Vagina (tissue), 2 donors: ENCODE results near the gene CFAP45. TPM values are rescaled to one million over a fixed set of nuclear protein-coding genes. Genes with fewer than 3 reads are reported as not detected.

Experiments
- DNase-seq, 2 donors: peaks; one replicate each; pipeline ENCODE4 v3.0.0-alpha.2; 2017; ENCODE audit errors: extremely low spot score in 2 of 2
- H3K27ac ChIP-seq: fragments of 200-600 bp; sonication (generic); one replicate; pipeline ENCODE4 v1.5.1; 2019
- H3K27me3 ChIP-seq: fragments of 200-600 bp; sonication (generic); one replicate; pipeline ENCODE4 v1.5.1; 2019
- H3K36me3 ChIP-seq, 2 donors: fragments of 200-600 bp; sonication (generic); one replicate each; pipeline ENCODE4 v1.5.1; 2017 to 2019
- H3K4me1 ChIP-seq: fragments of 200-600 bp; sonication (generic); one replicate; pipeline ENCODE4 v1.5.1; 2019
- H3K4me3 ChIP-seq, 2 donors: fragments of 200-600 bp; sonication (generic); 1 replicate in 1 of 2; 2 replicates in 1 of 2; pipeline ENCODE4 v1.5.1; 2016 to 2019
- H3K9me3 ChIP-seq: fragments of 200-600 bp; sonication (generic); one replicate; pipeline ENCODE4 v1.5.1; 2019
- POLR2A ChIP-seq, 2 donors: fragments of 450-650 bp; IDR thresholded peaks; one replicate each; pipeline ENCODE4 v1.6.1; 2017; ENCODE audit warnings: antibody characterized with exemption in 2 of 2, mild to moderate bottlenecking in 2 of 2, moderate library complexity in 2 of 2
- POLR2AphosphoS5 ChIP-seq, 2 donors: sonication (generic); formaldehyde crosslinking; IDR thresholded peaks; one replicate each; pipeline ENCODE4 v1.9.0; 2017; ENCODE audit warnings: antibody characterized with exemption in 2 of 2, mild to moderate bottlenecking in 2 of 2, low read depth in 1 of 2; ENCODE audit not compliant: insufficient read depth in 1 of 2
- intact Hi-C: fragments of 100-400 bp; cut with DNase I; formaldehyde crosslinking; loops from one replicate; pipeline ENCODE4 v1.15.1; 2023
- total RNA-seq: library from RNA; depleted of rRNA; stranded (reverse); fragments of >200 nt; gene quantifications from one replicate; pipeline ENCODE4 v1.2.3, GENCODE V29; 2016
- TF ChIP-seq, protein P1 (sequence below), 3 experiments: fragments of 450-650 bp in 2 of 3; fragments of 200-600 bp in 1 of 3; sonication (generic) in 1 of 3; IDR thresholded peaks; one replicate each; pipeline ENCODE4 v1.5.1; 2017 to 2019; ENCODE audit warnings: antibody characterized with exemption in 3 of 3, mild to moderate bottlenecking in 2 of 3, moderate library complexity in 2 of 3

Gene CFAP45
- total RNA-seq, 1 donor from 2014 or later, result not detected

GRCh38 chr1:159933347-159933746 is 33.4 kb upstream of the CFAP45 start:
- DNase-seq, result no peak
- Histone ChIP-seq H3K9me3 (no peaks in the 10 kb centered on the region), H3K4me3 (no peak overlapping the region), H3K27ac (no peak overlapping the region), H3K4me1 (peaks cover 36% of the 10 kb centered on the region), H3K27me3 (no peaks in the 10 kb centered on the region), H3K36me3 (no peaks in the 10 kb centered on the region)
- TF ChIP-seq, protein P1, sequence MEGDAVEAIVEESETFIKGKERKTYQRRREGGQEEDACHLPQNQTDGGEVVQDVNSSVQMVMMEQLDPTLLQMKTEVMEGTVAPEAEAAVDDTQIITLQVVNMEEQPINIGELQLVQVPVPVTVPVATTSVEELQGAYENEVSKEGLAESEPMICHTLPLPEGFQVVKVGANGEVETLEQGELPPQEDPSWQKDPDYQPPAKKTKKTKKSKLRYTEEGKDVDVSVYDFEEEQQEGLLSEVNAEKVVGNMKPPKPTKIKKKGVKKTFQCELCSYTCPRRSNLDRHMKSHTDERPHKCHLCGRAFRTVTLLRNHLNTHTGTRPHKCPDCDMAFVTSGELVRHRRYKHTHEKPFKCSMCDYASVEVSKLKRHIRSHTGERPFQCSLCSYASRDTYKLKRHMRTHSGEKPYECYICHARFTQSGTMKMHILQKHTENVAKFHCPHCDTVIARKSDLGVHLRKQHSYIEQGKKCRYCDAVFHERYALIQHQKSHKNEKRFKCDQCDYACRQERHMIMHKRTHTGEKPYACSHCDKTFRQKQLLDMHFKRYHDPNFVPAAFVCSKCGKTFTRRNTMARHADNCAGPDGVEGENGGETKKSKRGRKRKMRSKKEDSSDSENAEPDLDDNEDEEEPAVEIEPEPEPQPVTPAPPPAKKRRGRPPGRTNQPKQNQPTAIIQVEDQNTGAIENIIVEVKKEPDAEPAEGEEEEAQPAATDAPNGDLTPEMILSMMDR (IDR thresholded peaks at IDR 0.05), result no peak
- no peak for TF ChIP-seq POLR2AphosphoS5 (IDR thresholded peaks at IDR 0.05; ENCODE audit: insufficient read depth in 1 of 2, low read depth in 1 of 2)
- TF ChIP-seq POLR2A (IDR thresholded peaks at IDR 0.05), result no peak
- intact Hi-C loops, result no loop called here

GRCh38 chr1:159932296-159933285 is 32.6 kb upstream of the CFAP45 start:
- no peak overlapping the region for H3K4me3 ChIP-seq
- H3K9me3 ChIP-seq, result no peaks in the 10 kb centered on the region
- no peak for TF ChIP-seq POLR2A (IDR thresholded peaks at IDR 0.05)
- DNase-seq, result no peak
- no peaks in the 10 kb centered on the region for H3K36me3 ChIP-seq
- peaks cover 29% of the 10 kb centered on the region for H3K4me1 ChIP-seq
- H3K27ac ChIP-seq, result peak overlapping the region; percentile 13
- H3K27me3 ChIP-seq, result no peaks in the 10 kb centered on the region
- intact Hi-C loops, result no loop called here

DNA sequence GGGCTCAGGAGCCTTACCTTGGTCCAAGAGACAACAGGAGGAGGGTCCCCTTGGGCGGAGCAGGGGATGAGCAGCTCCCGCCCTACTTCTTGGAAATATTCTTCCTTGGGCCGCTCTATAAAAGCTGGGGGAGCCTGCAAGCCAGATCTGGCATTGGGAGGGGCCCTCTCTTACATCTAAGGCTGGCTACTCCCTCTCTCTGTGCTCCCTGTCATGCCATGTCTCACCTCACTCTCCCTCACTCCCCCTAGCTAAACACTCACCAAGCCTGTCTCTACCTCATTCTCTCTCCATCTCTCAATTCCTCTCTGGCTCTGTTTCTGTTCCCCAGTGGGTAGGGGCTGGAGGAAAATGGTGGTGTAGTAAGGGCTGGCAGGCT is 31.8 kb upstream of the CFAP45 start:
- no peaks in the 10 kb centered on the region for H3K9me3 ChIP-seq
- H3K36me3 ChIP-seq, result no peaks in the 10 kb centered on the region
- TF ChIP-seq POLR2AphosphoS5 (IDR thresholded peaks at IDR 0.05; ENCODE audit: insufficient read depth in 1 of 2, low read depth in 1 of 2) (no peak), POLR2A (IDR thresholded peaks at IDR 0.05) (no peak)
- TF ChIP-seq, protein P1 (IDR thresholded peaks at IDR 0.05), result no peak
- H3K4me1 ChIP-seq, result peaks cover 22% of the 10 kb centered on the region
- DNase-seq, result no peak
- intact Hi-C loops, result no loop called here
- H3K4me3 ChIP-seq, result no peak overlapping the region
- no peaks in the 10 kb centered on the region for H3K27me3 ChIP-seq
- H3K27ac ChIP-seq, result no peak overlapping the region

DNA sequence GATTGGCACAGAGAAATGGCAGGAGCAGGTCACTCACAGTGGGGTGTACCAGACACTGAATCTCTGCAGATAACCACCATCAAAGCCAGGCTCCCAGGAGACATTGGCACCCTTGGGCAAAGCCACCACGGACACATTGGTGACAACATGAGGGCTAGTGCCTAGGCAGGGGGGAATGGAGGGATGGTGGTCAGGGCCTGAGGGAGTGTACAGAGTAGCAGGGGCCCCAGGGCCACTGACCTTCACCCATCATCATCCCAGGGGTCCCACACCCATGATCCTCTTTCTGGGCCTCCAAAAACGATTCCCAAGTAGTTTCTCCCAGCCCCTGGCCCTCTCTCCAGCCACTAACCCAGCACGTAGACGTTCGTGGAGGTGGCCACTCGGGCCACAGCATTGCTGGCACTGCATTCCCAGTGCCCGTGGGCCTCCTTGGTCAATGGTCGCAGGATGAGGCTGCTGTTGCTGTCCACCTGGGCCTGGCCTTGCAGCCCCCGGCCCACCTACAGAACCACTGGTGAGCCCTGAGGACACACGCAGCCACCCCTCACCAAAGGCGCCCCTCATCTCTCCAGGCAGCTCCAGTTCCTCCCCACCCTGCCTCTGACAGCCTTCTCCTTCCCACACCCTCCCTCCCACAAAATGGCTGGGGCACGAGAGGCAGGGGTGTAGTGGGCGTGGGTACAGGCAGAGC is 31.3 kb upstream of the CFAP45 start:
- intact Hi-C loops, result no loop called here
- no peak overlapping the region for H3K27ac ChIP-seq
- no peak overlapping the region for H3K4me3 ChIP-seq
- TF ChIP-seq POLR2AphosphoS5 (IDR thresholded peaks at IDR 0.05; ENCODE audit: insufficient read depth in 1 of 2, low read depth in 1 of 2) (no peak), POLR2A (IDR thresholded peaks at IDR 0.05) (no peak)
- peaks cover 23% of the 10 kb centered on the region for H3K4me1 ChIP-seq
- H3K9me3 ChIP-seq, result no peaks in the 10 kb centered on the region
- no peaks in the 10 kb centered on the region for H3K27me3 ChIP-seq
- DNase-seq, result no peak
- no peaks in the 10 kb centered on the region for H3K36me3 ChIP-seq

GRCh38 chr1:159930634-159931033 is 30.7 kb upstream of the CFAP45 start:
- intact Hi-C loops, result no loop called here
- Histone ChIP-seq H3K9me3 (no peaks in the 10 kb centered on the region), H3K36me3 (no peaks in the 10 kb centered on the region), H3K27ac (no peak overlapping the region), H3K4me3 (no peak overlapping the region), H3K4me1 (peaks cover 24% of the 10 kb centered on the region), H3K27me3 (no peaks in the 10 kb centered on the region)
- TF ChIP-seq POLR2A (IDR thresholded peaks at IDR 0.05), result no peak
- TF ChIP-seq POLR2AphosphoS5 (IDR thresholded peaks at IDR 0.05; ENCODE audit: insufficient read depth in 1 of 2, low read depth in 1 of 2), result no peak
- TF ChIP-seq, protein P1 (IDR thresholded peaks at IDR 0.05), result no peak
- DNase-seq, result no peak
